GM18873 (cell line): ENCODE data around the gene SIGLEC12.
"Not testable (repeated sequence)": the region's sequence is repeated elsewhere in the genome, so short reads cannot be mapped to it uniquely, and the experiment has no call there.

Experiments used
- ATAC-seq: cut with Tn5 transposase; IDR thresholded peaks from one replicate; pipeline ENCODE4 v1.9.1; 2021; ENCODE audit warnings: mild to moderate bottlenecking, moderate library complexity, moderate number of reproducible peaks; ENCODE audit not compliant: unreplicated experiment, low FRiP score

Gene SIGLEC12

GRCh38 chr19:51524666-51525264, 23.2 kb upstream of the SIGLEC12 start:
- no peak for ATAC-seq

- ATAC-seq, result no peak
Measured at GRCh38 chr19:51521781-51522180, 20.2 kb upstream of the SIGLEC12 start.

GRCh38 chr19:51521357-51521756, 19.8 kb upstream of the SIGLEC12 start:
- ATAC-seq, result no peak

DNA sequence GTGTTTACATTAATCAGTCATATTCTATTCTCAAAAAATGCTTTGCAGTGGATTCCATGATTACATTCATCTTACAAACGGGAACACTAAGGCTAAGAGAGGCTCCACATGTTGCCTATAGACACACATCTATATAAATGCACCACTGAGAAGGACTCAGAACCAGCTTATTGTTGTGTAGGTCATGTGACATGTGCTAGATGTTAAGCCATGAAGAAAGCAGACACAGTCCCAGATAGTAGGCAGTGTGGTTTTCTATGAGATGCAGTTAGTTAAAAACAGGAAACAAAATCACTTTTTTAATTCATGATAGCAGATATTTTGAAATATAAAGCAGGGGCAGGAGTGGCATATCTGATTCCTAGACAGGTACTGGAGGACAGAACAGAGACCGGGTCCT, 19.1 kb upstream of the SIGLEC12 start:
- no peak for ATAC-seq

GRCh38 chr19:51514866-51515481, 13.4 kb upstream of the SIGLEC12 start:
- no peak for ATAC-seq

- ATAC-seq, result no peak
Measured at GRCh38 chr19:51513968-51514367, 12.4 kb upstream of the SIGLEC12 start.

DNA sequence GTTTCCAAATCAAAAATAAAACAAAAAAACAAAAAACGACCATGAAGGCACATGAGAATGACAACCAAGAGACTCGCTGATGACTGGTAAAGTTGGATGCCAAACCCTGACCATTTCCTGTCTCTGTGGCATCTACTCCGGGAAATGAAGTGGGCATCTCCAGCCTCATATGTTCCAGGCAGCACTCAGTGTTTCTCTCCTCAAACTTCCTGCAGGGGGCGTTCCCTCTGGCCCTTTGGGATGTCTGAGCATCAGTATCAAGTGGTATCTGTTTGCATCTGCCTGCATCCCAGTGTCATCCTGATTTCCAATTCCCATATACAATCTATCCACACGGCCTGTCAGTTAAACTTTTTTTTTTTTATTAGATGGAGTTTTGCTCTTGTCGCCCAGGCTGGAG, 9.8 kb upstream of the SIGLEC12 start:
- ATAC-seq, result no peak

DNA sequence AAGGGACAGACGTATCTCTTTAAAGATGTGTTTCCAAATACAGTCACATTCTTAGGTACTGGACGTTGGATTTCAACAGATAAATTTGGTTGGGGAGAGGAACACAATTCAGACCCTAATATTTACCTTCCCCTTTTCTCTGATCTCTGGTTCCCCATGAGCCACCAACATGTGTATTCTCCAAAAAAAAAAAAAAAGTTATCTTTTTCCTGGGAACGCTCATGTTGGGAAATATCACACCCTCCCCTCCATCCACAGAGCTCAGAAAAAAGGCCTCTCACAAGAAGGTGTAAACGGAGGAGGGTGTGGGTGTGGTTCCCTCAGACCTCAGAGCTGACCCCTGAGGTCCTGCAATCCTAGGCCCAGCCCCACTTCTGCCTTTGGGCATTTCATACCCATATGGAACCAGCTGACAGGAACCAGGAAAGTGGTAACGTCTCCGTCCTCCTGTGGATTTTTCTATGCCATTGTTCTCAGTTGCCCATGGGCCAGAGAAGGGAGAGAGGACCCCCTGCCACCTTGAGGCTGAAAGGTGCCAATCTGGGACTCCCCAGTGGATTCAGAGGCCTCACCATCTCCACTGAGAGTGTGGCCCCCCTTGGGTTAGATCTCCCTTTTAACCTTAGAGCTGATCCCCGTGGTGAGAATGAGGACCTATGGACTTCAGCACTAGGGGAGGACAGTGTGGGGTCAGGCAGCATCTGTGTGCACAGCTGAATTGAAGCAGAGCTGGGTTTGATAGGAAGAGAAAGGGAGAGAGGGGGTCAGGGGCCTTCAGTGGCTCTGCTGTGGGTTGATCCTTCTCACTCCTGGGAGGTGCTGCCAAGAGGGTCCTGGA, 8.4 kb upstream of the SIGLEC12 start:
- ATAC-seq, result no peak

- ATAC-seq, result no peak
Measured at GRCh38 chr19:51508059-51508733, 6.6 kb upstream of the SIGLEC12 start.

GRCh38 chr19:51507640-51508058, 6.0 kb upstream of the SIGLEC12 start:
- no peak for ATAC-seq

DNA sequence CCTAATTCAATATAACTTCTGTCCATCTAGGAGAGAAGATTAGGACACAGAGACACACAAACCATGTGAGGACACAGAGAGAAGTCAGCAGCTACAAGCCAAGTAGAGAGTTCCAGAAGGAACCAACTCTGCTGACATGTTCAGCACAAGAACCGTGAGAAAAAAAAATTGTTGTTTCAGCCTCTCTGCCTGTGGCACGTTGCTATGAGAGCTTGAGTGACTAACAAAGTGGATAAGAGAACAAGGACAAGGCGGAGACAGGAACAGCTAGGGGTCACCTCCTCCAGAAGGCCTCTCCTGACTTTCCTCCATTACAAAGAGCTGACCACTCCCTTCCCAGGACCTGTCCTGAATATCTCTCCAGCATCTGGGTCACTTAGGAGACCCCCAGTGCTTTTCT, 5.6 kb upstream of the SIGLEC12 start:
- no peak for ATAC-seq

- no peak for ATAC-seq
Measured at GRCh38 chr19:51505904-51506303, 4.3 kb upstream of the SIGLEC12 start.

DNA sequence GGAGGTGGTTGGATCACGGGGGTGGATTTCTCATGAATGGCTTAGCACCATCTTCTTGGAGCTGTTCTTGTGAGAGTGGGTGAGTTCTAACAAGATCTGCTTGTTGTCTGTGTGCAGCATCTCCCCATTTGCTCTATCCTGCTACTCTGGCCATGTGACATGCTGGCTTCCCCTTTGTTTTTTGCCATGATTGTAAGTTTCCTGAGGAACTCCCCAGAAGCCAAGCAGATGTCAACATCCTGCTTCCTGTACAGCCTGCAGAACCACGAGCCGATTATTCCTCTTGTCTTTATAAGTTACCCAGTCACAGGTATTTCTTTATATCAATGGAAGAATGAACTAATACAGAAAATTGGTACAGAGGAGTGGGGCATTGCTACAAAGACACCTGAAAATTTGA, 2.3 kb upstream of the SIGLEC12 start:
- ATAC-seq, result no peak

GRCh38 chr19:51503286-51503817, 1.8 kb upstream of the SIGLEC12 start:
- ATAC-seq, result no peak

GRCh38 chr19:51500931-51501330, 669 bp downstream of the SIGLEC12 start:
- ATAC-seq, result not testable (repeated sequence)

DNA sequence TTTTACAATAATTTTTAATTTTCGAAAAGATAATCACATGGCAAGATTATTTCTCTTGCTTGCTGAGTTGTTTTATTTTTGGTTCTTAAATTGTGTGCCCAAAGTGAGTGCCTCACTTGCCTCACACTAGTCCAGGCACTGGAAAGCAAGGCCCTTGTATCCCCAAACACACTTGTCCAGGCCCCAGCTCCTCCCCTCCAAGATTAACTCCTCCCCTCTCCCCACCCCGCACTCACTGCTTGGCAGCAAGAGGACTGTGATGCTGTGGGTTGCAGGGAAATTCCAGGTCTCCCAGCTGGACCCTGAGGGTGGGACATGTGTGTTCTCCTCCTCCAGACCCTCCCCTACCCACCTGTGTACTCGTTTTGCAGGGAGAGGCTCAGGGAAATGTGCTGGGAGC, 3.9 kb downstream of the SIGLEC12 start:
- no peak for ATAC-seq

DNA sequence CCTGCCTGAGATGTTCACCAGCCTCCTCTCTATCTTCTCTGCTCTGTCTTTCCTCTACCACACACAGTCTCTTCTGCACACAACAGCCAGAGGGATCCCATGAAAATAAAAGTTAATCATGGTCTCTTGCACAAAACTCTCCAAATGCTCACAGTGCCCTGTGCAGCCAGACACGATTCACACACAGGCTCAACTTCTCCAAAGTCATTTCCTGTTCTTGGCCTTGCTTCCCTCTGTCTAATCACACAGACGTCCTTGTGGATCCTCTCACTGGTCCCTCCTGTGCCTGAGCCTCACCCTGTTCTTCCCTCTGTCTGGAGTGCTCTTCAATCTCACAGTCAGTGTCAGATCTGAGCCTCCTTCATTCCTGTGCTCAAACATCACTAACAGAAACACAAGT, 7.8 kb downstream of the SIGLEC12 start:
- no peak for ATAC-seq

- ATAC-seq, result no peak
Measured at GRCh38 chr19:51491586-51491985, 10.0 kb downstream of the SIGLEC12 start.

GRCh38 chr19:51490676-51491075, 10.9 kb downstream of the SIGLEC12 start:
- no peak for ATAC-seq

DNA sequence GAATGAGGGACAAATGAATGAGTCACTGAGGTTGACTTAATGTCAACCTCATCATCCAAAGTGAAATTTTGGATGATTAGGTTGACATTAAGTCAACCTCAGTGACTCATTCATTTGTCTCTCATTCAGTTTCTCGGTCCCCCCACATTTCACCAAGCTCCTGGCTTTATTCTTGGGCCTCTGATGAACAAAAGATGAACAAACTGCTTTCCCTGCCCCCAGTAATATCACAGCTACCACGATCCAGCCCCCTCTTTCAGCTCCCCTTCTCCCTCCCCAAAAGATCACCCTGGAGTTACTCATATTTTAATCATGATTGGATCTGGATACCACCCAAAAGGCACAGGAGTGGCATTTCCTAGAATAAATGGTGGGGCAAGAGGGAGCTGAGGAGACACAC, 12.5 kb downstream of the SIGLEC12 start:
- no peak for ATAC-seq

GRCh38 chr19:51488491-51488890, 13.1 kb downstream of the SIGLEC12 start:
- ATAC-seq, result no peak
